Hepatocyte (in vitro differentiated cells): ENCODE results near the gene CPHXL2. TPM values are rescaled to one million over a fixed set of nuclear protein-coding genes. Genes with fewer than 3 reads are reported as not detected.
A peak's percentile ranks its signal among the peaks of the same experiment; 100 is the strongest.

Source experiments
- DNase-seq: peaks from one replicate; pipeline ENCODE4 v3.0.0-alpha.2; 2016; ENCODE audit warnings: low spot score
- H2AFZ ChIP-seq: fragments of 200-600 bp; sonication (generic); 2 replicates; pipeline ENCODE4 v1.6.0; 2016; ENCODE audit warnings: antibody characterized with exemption, mild to moderate bottlenecking
- H3K27ac ChIP-seq: fragments of 200-600 bp; sonication (generic); 2 replicates; pipeline ENCODE4 v1.5.1; 2016; ENCODE audit warnings: mild to moderate bottlenecking
- H3K27me3 ChIP-seq: fragments of 200-600 bp; sonication (generic); 2 replicates; pipeline ENCODE4 v1.6.1; 2016
- H3K36me3 ChIP-seq: fragments of 200-600 bp; sonication (generic); replicated peaks from 2 replicates; pipeline ENCODE4 v1.5.1; 2016; ENCODE audit warnings: low read depth; ENCODE audit not compliant: insufficient read depth
- H3K4me1 ChIP-seq: fragments of 200-600 bp; sonication (generic); 2 replicates; pipeline ENCODE4 v1.5.1; 2016; ENCODE audit warnings: mild to moderate bottlenecking, moderate library complexity; ENCODE audit not compliant: insufficient read depth
- H3K4me2 ChIP-seq: fragments of 200-600 bp; sonication (generic); 2 replicates; pipeline ENCODE4 v1.6.0; 2016
- H3K4me3 ChIP-seq: fragments of 200-600 bp; sonication (generic); 2 replicates; pipeline ENCODE4 v1.5.1; 2016; ENCODE audit warnings: mild to moderate bottlenecking
- H3K79me2 ChIP-seq: fragments of 200-600 bp; sonication (generic); 2 replicates; pipeline ENCODE4 v1.6.0; 2017; ENCODE audit warnings: mild to moderate bottlenecking
- H3K9me2 ChIP-seq: fragments of 200-600 bp; sonication (generic); replicated peaks from 2 replicates; pipeline ENCODE4 v1.6.0; 2017; ENCODE audit warnings: mild to moderate bottlenecking; ENCODE audit not compliant: insufficient read depth
- H3K9me3 ChIP-seq: fragments of 200-600 bp; sonication (generic); 2 replicates; pipeline ENCODE4 v1.5.1; 2016; ENCODE audit warnings: low read depth, mild to moderate bottlenecking
- H4K20me1 ChIP-seq: fragments of 200-600 bp; sonication (generic); 2 replicates; pipeline ENCODE4 v1.6.0; 2016; ENCODE audit warnings: mild to moderate bottlenecking; ENCODE audit not compliant: insufficient read depth, poor library complexity, severe bottlenecking
- CTCF ChIP-seq: fragments of 200-600 bp; sonication (generic); IDR thresholded peaks from 2 replicates; pipeline ENCODE4 v1.5.1; 2016; ENCODE audit warnings: antibody characterized with exemption, mild to moderate bottlenecking; ENCODE audit not compliant: poor library complexity
- EZH2 ChIP-seq: fragments of 200-600 bp; sonication (generic); IDR thresholded peaks from 2 replicates; pipeline ENCODE4 v1.6.1; 2016; ENCODE audit warnings: antibody characterized with exemption, mild to moderate bottlenecking, borderline replicate concordance
- EZH2phosphoT487 ChIP-seq: fragments of 200-600 bp; sonication (generic); IDR thresholded peaks from one replicate; pipeline ENCODE4 v1.6.1; 2018; ENCODE audit warnings: antibody characterized with exemption, mild to moderate bottlenecking, low read depth, moderate library complexity; ENCODE audit not compliant: unreplicated experiment, severe bottlenecking
- WGBS: methylation state at CpG from one replicate; pipeline ENCODE4 v1.1.6; 2016; ENCODE audit warnings: low lambda C conversion rate; ENCODE audit errors: missing lambda C conversion rate; 5-methylcytosine and 5-hydroxymethylcytosine counted together
- polyA plus RNA-seq: library from polyadenylated mRNA; unstranded; fragments of >200 nt; fragmentation: Nextera tagmentation; extraction: Ambion mirVana; gene quantifications from 2 replicates; pipeline ENCODE4 v1.2.1, GENCODE V29; 2016
- total RNA-seq: library from RNA; depleted of rRNA; stranded (reverse); fragments of >200 nt; gene quantifications from 2 replicates; pipeline ENCODE4 v1.2.3, GENCODE V29; 2014

The CPHXL2 gene
- total and polyA plus RNA-seq, 2 experiments from 2014 or later = not detected

- H3K27me3 ChIP-seq = no peaks in the 10 kb centered on the region
- no peak overlapping the region for H3K4me2 ChIP-seq
- TF ChIP-seq EZH2 (no peak), CTCF (peak; percentile 34), EZH2phosphoT487 (no peak)
- DNase-seq = no peak
- H3K4me3 ChIP-seq = no peak overlapping the region
- peaks cover 67% of the 10 kb centered on the region for H3K79me2 ChIP-seq
- 89% methylated on average over 7 of the region's 7 CpGs for WGBS
- no peaks in the 10 kb centered on the region for H3K4me1 ChIP-seq
- no peak overlapping the region for H2AFZ ChIP-seq
- no peaks in the 10 kb centered on the region for H3K36me3 ChIP-seq
- peaks cover 28% of the 10 kb centered on the region for H4K20me1 ChIP-seq
- no peak overlapping the region for H3K27ac ChIP-seq
- no peaks in the 10 kb centered on the region for H3K9me3 ChIP-seq
- H3K9me2 ChIP-seq = no peaks in the 10 kb centered on the region
Observed at GRCh38 chr16:75644240-75645012, 32.4 kb downstream of the CPHXL2 start.

DNA sequence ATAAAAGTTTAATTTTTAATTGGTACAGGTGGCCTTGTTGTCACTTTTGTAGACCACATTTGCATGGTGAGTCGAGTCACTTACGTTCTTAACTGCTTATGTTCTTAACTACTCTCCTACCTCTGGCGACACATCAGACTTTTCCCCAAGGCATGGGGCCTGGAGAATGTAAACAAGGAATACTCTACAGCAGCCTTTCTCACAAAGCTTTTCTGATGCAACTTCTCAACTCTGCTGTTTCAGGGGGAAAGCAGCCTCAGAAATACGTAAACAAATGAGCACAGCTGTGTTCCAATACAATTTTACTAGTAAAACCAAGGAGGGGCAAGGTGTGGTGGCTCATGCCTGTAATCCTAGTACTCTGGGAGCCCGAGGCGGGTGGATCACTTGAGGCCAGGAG is 36.2 kb downstream of the CPHXL2 start:
- no peak overlapping the region for H3K4me3 ChIP-seq
- no peak overlapping the region for H2AFZ ChIP-seq
- peaks cover 44% of the 10 kb centered on the region for H3K79me2 ChIP-seq
- H3K27ac ChIP-seq = peak overlapping the region; percentile 24
- WGBS = 60% methylated on average over 6 of the region's 6 CpGs
- H3K4me1 ChIP-seq = no peaks in the 10 kb centered on the region
- no peaks in the 10 kb centered on the region for H3K9me3 ChIP-seq
- no peaks in the 10 kb centered on the region for H3K36me3 ChIP-seq
- H4K20me1 ChIP-seq = peaks cover 18% of the 10 kb centered on the region
- no peak for DNase-seq
- TF ChIP-seq CTCF (no peak), EZH2phosphoT487 (no peak), EZH2 (no peak)
- no peaks in the 10 kb centered on the region for H3K9me2 ChIP-seq
- no peaks in the 10 kb centered on the region for H3K27me3 ChIP-seq
- H3K4me2 ChIP-seq = no peak overlapping the region

GRCh38 chr16:75635036-75635435 is 41.8 kb downstream of the CPHXL2 start:
- Histone ChIP-seq H3K27me3 (no peaks in the 10 kb centered on the region), H3K27ac (no peak overlapping the region), H3K4me3 (no peak overlapping the region), H3K9me2 (no peaks in the 10 kb centered on the region), H3K79me2 (peaks cover 2% of the 10 kb centered on the region), H4K20me1 (no peaks in the 10 kb centered on the region), H3K4me2 (no peak overlapping the region), H3K36me3 (no peaks in the 10 kb centered on the region), H3K9me3 (no peaks in the 10 kb centered on the region), H3K4me1 (peaks cover 8% of the 10 kb centered on the region), H2AFZ (no peak overlapping the region)
- 97% methylated on average over 3 of the region's 3 CpGs for WGBS
- no peak for DNase-seq
- TF ChIP-seq CTCF (no peak), EZH2phosphoT487 (no peak), EZH2 (no peak)
